ENCODE results near the gene CSHL1. TPM values are rescaled to one million over a fixed set of nuclear protein-coding genes. Genes with fewer than 3 reads are reported as not detected.
"Not testable (repeated sequence)": the region's sequence is repeated elsewhere in the genome, so short reads cannot be mapped to it uniquely, and the experiment has no call there.

CSHL1 gene
- total RNA-seq, 2 experiments from 2014 or later, result not detected

GRCh38 chr17:63928172-63928666 is 17.2 kb upstream of the CSHL1 start:
- DNase-seq, result no peak
- ChIA-PET CTCF (interaction anchor here (0.9 to 2.0 kb wide), 5 partner anchors 18 to 205 kb away, joined by 3 to 6 read pairs (median 5); no protein-coding TSS in a partner anchor), POLR2A (interaction anchor here (0.6 kb wide), 1 partner anchor 9 kb away, joined by 3 read pairs; no protein-coding TSS in a partner anchor)
- Mint-ChIP-seq H3K9me3 (no peaks in the 10 kb centered on the region), H3K27me3 (no peaks in the 10 kb centered on the region), H3K36me3 (peaks cover 2% of the 10 kb centered on the region), H3K4me1 (ENCODE audit: low read depth) (peaks cover 17% of the 10 kb centered on the region), H3K27ac (no peak overlapping the region), H3K4me3 (no peak overlapping the region)
- intact Hi-C loops (cut with micrococcal nuclease), result no loop called here

- no peaks in the 10 kb centered on the region for H3K27me3 Mint-ChIP-seq
- no peak overlapping the region for H3K27ac Mint-ChIP-seq
- no peaks in the 10 kb centered on the region for H3K9me3 Mint-ChIP-seq
- POLR2A ChIA-PET, result interaction anchor here (0.6 kb wide), 1 partner anchor 9 kb away, joined by 3 read pairs; no protein-coding TSS in a partner anchor
- no peak overlapping the region for H3K4me3 Mint-ChIP-seq
- peaks cover 16% of the 10 kb centered on the region for H3K4me1 Mint-ChIP-seq (ENCODE audit: low read depth)
- no peak for DNase-seq
- intact Hi-C loops (cut with micrococcal nuclease), result no loop called here
- CTCF ChIA-PET, result interaction anchor here (0.9 to 2.0 kb wide), 5 partner anchors 19 to 206 kb away, joined by 3 to 6 read pairs (median 5); no protein-coding TSS in a partner anchor
- peaks cover 2% of the 10 kb centered on the region for H3K36me3 Mint-ChIP-seq
These were observed 16.6 kb upstream of the CSHL1 start for GRCh38 chr17:63927464-63928171.

GRCh38 chr17:63926164-63926563 is 15.1 kb upstream of the CSHL1 start:
- no peak for DNase-seq
- intact Hi-C loops (cut with micrococcal nuclease), result no loop called here
- Mint-ChIP-seq H3K27ac (no peak overlapping the region), H3K4me3 (no peak overlapping the region), H3K27me3 (no peaks in the 10 kb centered on the region), H3K9me3 (no peaks in the 10 kb centered on the region), H3K4me1 (ENCODE audit: low read depth) (peaks cover 6% of the 10 kb centered on the region), H3K36me3 (no peaks in the 10 kb centered on the region)
- ChIA-PET CTCF (no interaction called here), POLR2A (no interaction called here)

- CTCF ChIA-PET, result interaction anchor here (1.0 to 1.1 kb wide), 3 partner anchors 13 to 65 kb away, joined by 3 to 4 read pairs (median 3); no protein-coding TSS in a partner anchor
- no peak overlapping the region for H3K27ac Mint-ChIP-seq
- POLR2A ChIA-PET, result no interaction called here
These were observed 14.6 kb upstream of the CSHL1 start for GRCh38 chr17:63925615-63926014.

GRCh38 chr17:63922402-63922801 is 11.3 kb upstream of the CSHL1 start:
- H3K27me3 Mint-ChIP-seq; intact Hi-C loops (cut with micrococcal nuclease); H3K9me3 Mint-ChIP-seq; H3K36me3 Mint-ChIP-seq; H3K27ac Mint-ChIP-seq; H3K4me3 Mint-ChIP-seq; H3K4me1 Mint-ChIP-seq (ENCODE audit: low read depth); POLR2A ChIA-PET; DNase-seq: not testable (repeated sequence)
- CTCF ChIA-PET, result interaction anchor here (0.7 to 2.3 kb wide), 5 partner anchors 11 to 140 kb away, joined by 3 to 10 read pairs (median 4); no protein-coding TSS in a partner anchor

More at GRCh38 chr17:63925615-63926014, 14.6 kb upstream of the CSHL1 start:
- H3K4me3 Mint-ChIP-seq, result no peak overlapping the region
- H3K4me1 Mint-ChIP-seq (ENCODE audit: low read depth), result peaks cover under 1% of the 10 kb centered on the region
- H3K9me3 Mint-ChIP-seq, result no peaks in the 10 kb centered on the region
- intact Hi-C loops (cut with micrococcal nuclease), result no loop called here
- H3K36me3 Mint-ChIP-seq, result no peaks in the 10 kb centered on the region
- no peaks in the 10 kb centered on the region for H3K27me3 Mint-ChIP-seq
- DNase-seq, result no peak

GRCh38 chr17:63920779-63921178 is 9.7 kb upstream of the CSHL1 start:
- H3K4me3 Mint-ChIP-seq; H3K27me3 Mint-ChIP-seq; H3K9me3 Mint-ChIP-seq; H3K27ac Mint-ChIP-seq; H3K4me1 Mint-ChIP-seq (ENCODE audit: low read depth); H3K36me3 Mint-ChIP-seq; DNase-seq; POLR2A ChIA-PET; intact Hi-C loops (cut with micrococcal nuclease): not testable (repeated sequence)
- CTCF ChIA-PET, result interaction anchor here (1.7 to 6.5 kb wide), 10 partner anchors 9 to 361 kb away, joined by 3 to 94 read pairs (median 16); partner anchors contain the start of genes CD79B and CSHL1

GRCh38 chr17:63920050-63920449 is 9.0 kb upstream of the CSHL1 start:
- POLR2A ChIA-PET, result not testable (repeated sequence)

GRCh38 chr17:63919311-63919723 is 8.3 kb upstream of the CSHL1 start:
- H3K4me1 Mint-ChIP-seq (ENCODE audit: low read depth), result peaks cover 6% of the 10 kb centered on the region
- CTCF ChIA-PET, result interaction anchor here (0.6 to 6.5 kb wide), 45 partner anchors 8 to 619 kb away, joined by 3 to 94 read pairs (median 4); partner anchors contain the start of genes CD79B and CSHL1
- H3K9me3 Mint-ChIP-seq, result no peaks in the 10 kb centered on the region
- POLR2A ChIA-PET, result interaction anchor here (1.1 to 1.7 kb wide), 2 partner anchors 106 to 228 kb away, joined by 3 to 4 read pairs; no protein-coding TSS in a partner anchor
- no peaks in the 10 kb centered on the region for H3K27me3 Mint-ChIP-seq
- H3K4me3 Mint-ChIP-seq, result peak overlapping the region; percentile 27
- H3K27ac Mint-ChIP-seq, result peak overlapping the region; percentile 44
- intact Hi-C loops (cut with micrococcal nuclease), result loop anchor here (1.0 to 10.0 kb wide), 5 partner anchors 27 to 365 kb away; partner anchors contain the start of gene ERN1
- no peaks in the 10 kb centered on the region for H3K36me3 Mint-ChIP-seq
- peak; percentile 84 for DNase-seq

More at GRCh38 chr17:63920050-63920449, 9.0 kb upstream of the CSHL1 start:
- intact Hi-C loops (cut with micrococcal nuclease); H3K4me1 Mint-ChIP-seq (ENCODE audit: low read depth); H3K27ac Mint-ChIP-seq; H3K27me3 Mint-ChIP-seq; H3K4me3 Mint-ChIP-seq; H3K9me3 Mint-ChIP-seq; DNase-seq; H3K36me3 Mint-ChIP-seq: not testable (repeated sequence)
- CTCF ChIA-PET, result interaction anchor here (0.7 to 6.5 kb wide), 35 partner anchors 9 to 372 kb away, joined by 3 to 94 read pairs (median 6); partner anchors contain the start of genes CD79B and CSHL1

GRCh38 chr17:63918789-63919305 is 7.8 kb upstream of the CSHL1 start, which contains the start of gene GH1:
GH1 (minus strand) TSS chr17:63918839; CDS start chr17:63918776, 63 bp downstream.
- H3K4me1 Mint-ChIP-seq (ENCODE audit: low read depth); DNase-seq; H3K36me3 Mint-ChIP-seq; H3K9me3 Mint-ChIP-seq; H3K27me3 Mint-ChIP-seq: not testable (repeated sequence)
- intact Hi-C loops (cut with micrococcal nuclease), result loop anchor here (1.0 to 10.0 kb wide), 5 partner anchors 28 to 366 kb away; partner anchors contain the start of gene ERN1
- ChIA-PET POLR2A (interaction anchor here (1.1 to 1.7 kb wide), 2 partner anchors 106 to 229 kb away, joined by 3 to 4 read pairs; no protein-coding TSS in a partner anchor), CTCF (interaction anchor here (0.6 to 6.5 kb wide), 42 partner anchors 7 to 1829 kb away, joined by 3 to 94 read pairs (median 4); partner anchors contain the start of genes CD79B, CSHL1 and ICAM2)
- H3K4me3 Mint-ChIP-seq, result peak within 1 kb of the TSS; percentile 27
- peak within 1 kb of the TSS; percentile 44 for H3K27ac Mint-ChIP-seq

GRCh38 chr17:63918305-63918704 is 7.2 kb upstream of the CSHL1 start:
- intact Hi-C loops (cut with micrococcal nuclease), result loop anchor here (2.0 to 10.0 kb wide), 3 partner anchors 28 to 366 kb away; partner anchors contain the start of gene ERN1
- no peaks in the 10 kb centered on the region for H3K27me3 Mint-ChIP-seq
- peaks cover 6% of the 10 kb centered on the region for H3K4me1 Mint-ChIP-seq (ENCODE audit: low read depth)
- ChIA-PET POLR2A (interaction anchor here (1.7 kb wide), 1 partner anchor 107 kb away, joined by 4 read pairs; no protein-coding TSS in a partner anchor), CTCF (interaction anchor here (0.6 to 6.5 kb wide), 14 partner anchors 13 to 1828 kb away, joined by 3 to 94 read pairs (median 8); partner anchors contain the start of gene ICAM2)
- H3K4me3 Mint-ChIP-seq, result no peak overlapping the region
- no peak overlapping the region for H3K27ac Mint-ChIP-seq
- H3K9me3 Mint-ChIP-seq, result no peaks in the 10 kb centered on the region
- no peaks in the 10 kb centered on the region for H3K36me3 Mint-ChIP-seq
- DNase-seq, result no peak

- no peaks in the 10 kb centered on the region for H3K27me3 Mint-ChIP-seq
- H3K27ac Mint-ChIP-seq, result no peak overlapping the region
- no peak overlapping the region for H3K4me3 Mint-ChIP-seq
- no peak for DNase-seq
- ChIA-PET POLR2A (no interaction called here), CTCF (interaction anchor here (0.9 to 6.5 kb wide), 7 partner anchors 29 to 215 kb away, joined by 3 to 94 read pairs (median 48); partner anchors contain the start of gene ICAM2)
- peaks cover 6% of the 10 kb centered on the region for H3K4me1 Mint-ChIP-seq (ENCODE audit: low read depth)
- H3K36me3 Mint-ChIP-seq, result no peaks in the 10 kb centered on the region
- intact Hi-C loops (cut with micrococcal nuclease), result loop anchor here (2.0 to 10.0 kb wide), 3 partner anchors 29 to 367 kb away; partner anchors contain the start of gene ERN1
- H3K9me3 Mint-ChIP-seq, result no peaks in the 10 kb centered on the region
These were observed 6.6 kb upstream of the CSHL1 start for GRCh38 chr17:63917646-63918045.

All from activated CD4-positive, alpha-beta memory T cell treated with anti-CD3 and anti-CD28 coated beads for 36 hours (primary cell).